Stimulated activated CD4-positive, alpha-beta T cell treated with anti-CD3 and anti-CD28 coated beads, Interleukin-15, amount 100 ng/mL, for 48 hours (primary cell): ENCODE results near the gene TYR.
"Not testable (repeated sequence)": the region's sequence is repeated elsewhere in the genome, so short reads cannot be mapped to it uniquely, and the experiment has no call there.

Experiments used
- DNase-seq, 2 donors: peaks; one replicate each; pipeline ENCODE4 v3.0.0-alpha.2; 2020; ENCODE audit warnings: low read depth in 2 of 2

TYR gene

DNA sequence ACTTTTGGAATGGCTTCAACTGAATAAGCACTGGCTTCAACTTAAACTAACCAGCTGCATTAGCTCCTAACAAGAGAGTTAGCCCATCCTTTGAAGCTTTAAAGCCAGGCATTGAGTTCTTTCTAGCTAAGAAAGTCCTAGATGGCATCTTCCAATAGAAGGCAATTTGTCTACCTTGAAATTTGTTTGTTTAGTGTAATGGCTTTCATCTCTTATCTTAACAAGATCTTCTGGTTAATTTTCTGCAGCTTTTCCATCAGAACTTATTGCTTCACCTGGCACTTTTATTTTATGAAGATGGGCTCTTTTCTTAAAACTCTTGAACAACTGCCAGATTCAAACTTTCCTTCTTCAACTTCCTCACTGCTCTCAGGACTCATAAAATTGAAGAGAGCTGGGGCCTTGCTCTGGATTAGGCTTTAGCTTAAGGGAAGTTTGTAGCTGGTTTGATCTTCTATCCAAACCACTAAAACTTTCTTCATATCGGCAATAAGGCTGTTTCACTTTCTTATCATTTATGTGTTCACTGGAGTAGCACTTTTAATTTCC lies 94.9 kb downstream of the TYR start:
- DNase-seq: not testable (repeated sequence)

DNA sequence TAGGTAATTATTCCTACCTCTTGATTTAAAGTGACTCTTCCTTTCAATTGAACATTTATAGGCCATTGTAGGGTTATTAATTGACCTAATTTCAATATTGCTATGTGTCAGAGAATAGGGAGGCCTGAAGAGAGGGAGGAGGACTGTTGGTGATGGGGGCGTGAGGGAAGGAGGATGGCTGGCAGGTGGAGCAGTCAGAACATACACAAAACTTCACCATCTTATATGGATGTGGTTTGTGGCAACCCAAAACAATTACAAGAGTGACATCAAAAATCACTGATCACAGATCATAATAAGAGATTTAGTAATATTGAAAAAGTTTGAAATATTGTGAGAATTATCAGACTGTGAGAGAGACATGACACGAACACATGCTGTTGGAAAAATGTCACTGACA lies 95.5 kb downstream of the TYR start:
- DNase-seq: not testable (repeated sequence)

DNA sequence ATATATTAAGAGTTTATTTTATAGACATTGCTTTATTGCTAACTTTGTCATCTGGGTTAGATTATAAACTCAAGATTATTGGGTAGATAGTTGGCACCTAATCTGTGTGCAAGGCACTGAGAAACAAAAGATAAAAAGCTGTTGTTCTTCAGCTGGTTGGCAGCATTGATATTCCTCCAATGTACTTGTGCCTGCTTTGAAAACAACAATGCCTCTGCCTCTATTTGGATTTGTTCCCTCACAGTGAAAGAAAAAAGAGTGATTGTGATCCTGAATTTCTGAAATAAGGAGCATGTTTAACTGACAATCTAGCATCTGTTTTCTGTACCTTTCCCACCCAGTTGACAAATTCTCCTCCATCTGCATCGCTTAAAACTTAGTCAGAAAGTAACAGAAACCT lies 98.3 kb downstream of the TYR start:
- no peak for DNase-seq

DNA sequence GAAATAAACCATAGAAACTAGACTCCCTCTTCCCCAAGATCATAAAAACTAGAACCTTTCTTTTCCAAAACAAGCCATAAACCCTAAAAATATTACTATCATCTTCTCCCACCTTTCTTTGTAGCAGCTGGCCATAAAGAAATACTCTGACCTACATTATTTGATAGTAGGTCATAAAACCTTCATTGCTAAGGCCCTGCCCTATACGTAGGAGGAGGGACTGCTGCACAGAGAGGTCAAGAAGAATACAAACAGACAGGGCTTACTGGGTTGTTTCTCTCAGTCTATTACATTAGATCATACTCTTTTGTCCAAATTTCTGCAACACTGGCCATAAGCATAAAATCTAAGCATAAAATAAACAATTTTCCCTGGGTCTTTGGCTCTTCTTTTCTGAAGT lies 101.5 kb downstream of the TYR start:
- DNase-seq: no peak

DNA sequence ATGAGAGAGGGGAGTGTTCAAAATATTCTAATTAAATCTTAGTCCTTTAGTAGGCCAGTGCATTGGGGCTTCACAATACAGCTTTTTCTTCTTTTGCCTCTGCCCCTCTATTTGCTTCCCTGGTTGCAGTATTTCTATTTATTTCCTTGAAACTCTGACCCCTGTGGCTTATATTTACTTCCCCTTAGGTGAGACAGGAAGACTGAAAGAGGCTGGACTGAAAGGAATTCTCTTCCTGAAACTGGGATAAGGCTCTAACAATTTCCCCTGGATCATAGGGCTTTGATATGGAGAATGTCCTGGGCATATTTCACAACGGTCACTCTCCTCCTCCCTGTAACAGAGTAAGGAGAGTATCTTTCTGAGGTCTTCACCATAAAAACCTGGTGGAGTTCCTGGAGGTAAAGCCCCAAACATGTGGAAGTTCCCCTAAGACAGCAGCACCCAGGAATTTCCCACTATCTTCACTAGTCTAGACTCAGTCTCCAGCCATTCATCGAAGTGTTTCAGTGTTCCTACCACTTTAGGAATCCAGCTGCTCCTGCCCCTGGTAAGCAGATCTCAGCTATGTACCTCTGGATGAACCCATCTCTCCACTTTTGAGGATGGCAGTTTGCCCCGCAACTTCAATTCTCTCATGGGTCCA lies 103.5 kb downstream of the TYR start:
- DNase-seq: not testable (repeated sequence)

DNA sequence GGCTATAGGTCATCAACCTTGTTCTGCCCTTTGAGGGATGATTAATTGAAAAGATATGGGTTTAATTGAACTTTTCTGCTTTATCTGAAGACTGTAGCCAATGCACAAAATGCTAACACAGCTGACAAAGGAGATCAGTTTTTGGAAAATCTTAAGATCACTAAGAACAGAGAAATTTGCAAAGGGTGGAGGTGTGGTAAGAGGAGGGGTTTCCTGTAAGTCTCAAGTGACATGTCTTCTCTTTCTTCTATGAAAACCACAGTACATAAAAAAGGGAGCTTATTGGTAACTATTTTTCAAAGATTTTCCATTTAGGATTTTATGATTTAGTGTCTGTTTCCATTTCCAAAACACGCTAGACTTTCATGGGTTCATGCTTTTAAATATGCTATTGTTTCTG lies 108.9 kb downstream of the TYR start:
- not testable (repeated sequence) for DNase-seq

DNA sequence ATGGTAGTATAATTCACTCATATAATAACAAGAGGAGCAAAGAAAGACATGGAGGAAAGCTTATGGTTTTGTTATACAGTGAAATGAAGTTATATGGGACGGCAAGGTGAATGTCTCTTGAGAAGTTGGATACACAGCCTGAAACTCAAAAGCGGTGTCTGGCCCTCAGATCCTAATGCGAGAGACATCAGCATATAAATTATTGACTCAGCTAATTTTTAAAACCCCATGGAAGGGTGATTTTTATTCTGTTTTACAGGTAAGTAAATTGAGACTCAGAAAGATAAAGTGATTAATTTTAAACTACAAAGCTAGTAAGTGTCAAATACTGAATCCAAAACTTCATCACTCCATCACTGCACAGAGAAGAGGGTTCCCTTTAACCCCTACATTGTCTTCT lies 110.3 kb downstream of the TYR start:
- not testable (repeated sequence) for DNase-seq

DNA sequence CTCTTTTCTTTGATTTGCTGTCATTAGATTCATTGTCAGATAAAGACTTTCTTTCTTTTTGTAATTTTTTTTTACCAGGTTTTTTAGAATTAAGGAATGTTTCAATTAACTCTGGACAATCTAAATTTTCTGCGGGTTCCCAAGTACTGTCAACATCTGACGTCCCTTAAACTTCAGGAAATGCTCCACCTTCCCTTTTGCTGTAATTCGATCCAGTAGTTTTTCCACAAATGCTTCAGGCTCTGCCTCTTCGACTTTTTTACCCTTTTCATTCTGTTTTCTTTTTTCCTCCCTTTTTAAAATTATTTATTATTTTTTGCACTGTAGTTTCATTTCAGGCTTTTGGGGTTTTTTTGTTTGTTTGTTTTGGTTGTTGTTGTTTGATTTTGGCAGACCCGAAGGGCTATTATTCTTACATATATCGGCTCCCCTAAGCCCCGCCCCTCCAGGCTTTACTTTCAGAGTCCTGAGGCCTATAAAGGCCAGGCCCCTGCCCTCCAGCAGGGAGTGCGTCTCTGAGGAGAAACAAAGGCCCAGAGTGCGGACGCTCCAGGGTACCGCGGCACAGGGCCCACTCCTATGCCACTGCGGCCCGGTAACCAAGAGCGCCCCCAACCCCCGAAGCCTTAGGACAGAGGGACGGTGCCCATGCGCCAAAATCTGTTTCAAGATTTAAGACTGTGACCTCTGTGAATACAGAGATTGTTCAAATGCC lies 116.4 kb downstream of the TYR start:
- DNase-seq: no peak

DNA sequence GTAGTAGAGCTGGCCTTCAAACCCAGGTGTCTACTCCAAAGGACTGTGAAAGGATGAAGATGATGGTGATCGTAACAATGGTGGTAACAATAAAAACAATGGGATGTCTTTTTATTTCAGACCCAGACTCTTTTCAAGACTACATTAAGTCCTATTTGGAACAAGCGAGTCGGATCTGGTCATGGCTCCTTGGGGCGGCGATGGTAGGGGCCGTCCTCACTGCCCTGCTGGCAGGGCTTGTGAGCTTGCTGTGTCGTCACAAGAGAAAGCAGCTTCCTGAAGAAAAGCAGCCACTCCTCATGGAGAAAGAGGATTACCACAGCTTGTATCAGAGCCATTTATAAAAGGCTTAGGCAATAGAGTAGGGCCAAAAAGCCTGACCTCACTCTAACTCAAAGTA lies 117.3 kb downstream of the TYR start:
- DNase-seq: not testable (repeated sequence)

DNA sequence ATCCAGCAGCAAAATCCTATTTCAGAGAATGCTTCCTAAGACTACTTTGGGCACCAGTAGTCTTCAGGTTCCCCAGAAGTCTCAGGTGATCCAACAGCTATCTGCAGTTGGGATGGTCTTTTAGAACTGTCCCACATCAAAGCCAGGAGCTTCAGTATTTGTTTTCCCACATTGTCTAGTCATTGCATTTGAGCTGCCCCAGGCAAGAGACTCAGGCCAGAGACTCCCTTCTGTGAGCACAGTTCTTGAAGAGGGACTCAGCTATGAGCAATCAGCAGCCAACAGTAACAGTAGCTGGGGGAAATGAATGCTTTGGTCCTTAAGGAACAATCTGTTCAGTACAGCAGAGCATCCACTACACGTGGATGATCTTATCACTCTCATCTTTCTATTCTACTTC lies 125.4 kb downstream of the TYR start:
- not testable (repeated sequence) for DNase-seq

DNA sequence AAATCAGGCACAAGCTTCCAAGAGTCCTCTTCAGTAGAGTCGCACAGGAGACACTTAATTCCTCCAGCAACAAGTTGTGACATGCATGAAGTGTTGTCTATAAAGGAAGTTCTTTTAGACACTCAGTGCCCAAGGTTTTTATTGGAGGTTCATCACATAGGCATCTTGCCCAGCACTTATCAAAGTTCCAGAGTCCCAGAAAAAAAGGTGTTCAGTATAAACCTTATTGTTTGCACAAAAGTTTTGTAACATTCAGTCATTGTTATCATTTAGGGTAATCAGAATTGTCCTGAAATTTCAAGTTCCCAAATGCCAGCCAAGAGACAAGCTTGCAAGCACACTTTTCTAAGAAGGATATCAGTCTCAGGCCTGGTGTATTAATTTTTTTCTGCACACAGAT lies 130.6 kb downstream of the TYR start:
- DNase-seq: not testable (repeated sequence)

DNA sequence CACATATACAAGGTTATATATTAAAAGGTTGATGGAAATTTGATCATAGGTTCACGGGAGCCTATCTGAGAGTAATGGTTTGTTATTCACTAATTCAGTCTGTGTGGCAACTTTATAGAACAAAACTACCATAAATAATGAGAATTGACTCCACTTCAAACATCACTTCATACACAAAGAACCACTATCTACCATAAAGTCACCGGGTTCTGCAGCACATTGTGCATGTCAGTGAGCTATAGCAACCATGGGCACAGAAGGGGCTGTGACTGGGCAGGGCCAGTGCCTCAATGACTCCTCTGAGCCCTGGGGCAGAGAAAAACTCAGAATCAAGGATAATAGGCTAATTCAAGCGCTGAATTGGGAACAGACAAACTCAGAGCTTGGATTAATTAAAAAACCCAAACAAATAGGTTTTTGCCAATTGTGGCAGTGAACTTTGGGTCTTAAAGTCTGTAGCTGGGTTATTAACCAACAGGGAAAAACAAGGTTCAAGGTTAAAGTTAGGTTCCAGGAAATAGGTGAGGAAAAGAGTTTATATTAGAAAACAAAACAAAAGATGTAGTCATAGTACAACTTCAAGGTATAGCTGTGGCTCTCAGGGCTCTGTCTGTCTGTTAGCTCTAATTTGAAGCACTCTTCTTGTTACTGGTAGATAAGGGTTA lies 131.8 kb downstream of the TYR start:
- not testable (repeated sequence) for DNase-seq

DNA sequence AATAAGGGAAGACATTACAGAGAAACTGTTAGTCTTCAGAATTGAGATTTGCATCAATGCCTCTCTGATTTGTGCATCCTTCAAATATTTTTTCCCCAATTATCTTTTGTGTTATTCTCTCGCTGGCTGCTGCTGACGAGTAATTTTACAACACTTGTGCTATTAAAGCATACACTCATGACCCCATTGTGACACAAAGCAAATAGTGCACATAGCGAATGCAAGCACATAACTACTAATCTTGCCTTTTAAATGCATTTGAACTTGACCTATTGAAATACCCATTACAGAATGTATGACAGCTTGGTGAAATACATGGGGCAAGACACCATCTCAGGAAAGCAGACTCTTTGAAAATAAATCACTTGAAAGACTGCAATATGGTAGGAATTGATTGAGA lies 132.9 kb downstream of the TYR start:
- DNase-seq: not testable (repeated sequence)

DNA sequence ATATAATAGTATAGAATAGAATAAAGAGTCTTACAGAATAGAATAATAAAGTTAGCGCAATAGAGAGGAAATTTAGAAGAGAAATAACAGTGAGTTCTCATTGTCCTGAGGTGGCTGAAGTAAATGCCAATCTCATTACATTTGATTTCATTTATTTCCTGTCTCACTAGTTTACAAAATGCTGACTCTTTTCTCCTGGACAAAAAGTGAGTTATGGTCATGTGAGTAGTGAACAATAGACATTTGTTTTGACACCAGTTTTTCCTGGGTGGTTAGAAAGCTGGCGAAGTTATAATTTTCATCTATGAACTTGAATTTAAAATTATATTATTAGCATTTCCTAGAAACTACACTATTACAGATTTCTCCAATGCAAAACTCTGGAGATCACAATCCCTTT lies 143.7 kb downstream of the TYR start:
- DNase-seq: no peak

DNA sequence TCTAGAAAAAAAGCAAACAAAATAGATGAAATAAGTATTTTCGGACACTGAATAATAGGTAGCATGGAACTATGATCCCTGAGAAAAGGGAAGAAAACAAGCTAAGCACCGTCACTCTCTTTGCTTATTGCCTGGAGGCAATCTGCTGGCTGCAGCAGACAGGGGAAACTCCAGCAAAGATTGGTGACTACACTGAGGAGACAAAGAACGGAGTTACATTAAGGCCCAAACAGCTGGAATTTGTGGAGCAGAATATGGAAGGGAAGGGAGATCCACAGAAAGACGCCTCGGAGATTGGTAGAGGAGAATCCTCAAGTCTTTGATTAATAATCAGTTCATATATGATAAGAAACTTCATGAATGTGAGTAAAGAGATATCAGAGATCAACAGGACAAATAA lies 150.2 kb downstream of the TYR start:
- DNase-seq: no peak

DNA sequence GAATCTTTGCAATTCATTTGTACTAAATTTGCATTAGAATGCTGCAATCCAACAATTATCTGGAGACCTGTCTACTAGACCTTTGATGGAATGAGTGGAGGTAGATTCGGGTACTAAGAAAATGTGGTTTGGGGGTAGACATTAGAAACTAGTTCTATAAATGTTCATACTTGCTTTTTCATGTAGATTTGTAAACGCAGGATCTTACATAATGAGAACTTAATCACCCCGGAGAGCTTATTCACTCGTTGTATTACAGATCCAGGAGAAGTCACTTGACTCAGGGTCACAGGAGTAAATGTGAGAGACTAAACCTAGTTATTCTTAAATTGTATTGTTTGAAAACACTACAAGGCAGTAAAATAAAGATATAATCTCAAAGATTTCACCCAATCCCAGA lies 154.3 kb downstream of the TYR start:
- not testable (repeated sequence) for DNase-seq

DNA sequence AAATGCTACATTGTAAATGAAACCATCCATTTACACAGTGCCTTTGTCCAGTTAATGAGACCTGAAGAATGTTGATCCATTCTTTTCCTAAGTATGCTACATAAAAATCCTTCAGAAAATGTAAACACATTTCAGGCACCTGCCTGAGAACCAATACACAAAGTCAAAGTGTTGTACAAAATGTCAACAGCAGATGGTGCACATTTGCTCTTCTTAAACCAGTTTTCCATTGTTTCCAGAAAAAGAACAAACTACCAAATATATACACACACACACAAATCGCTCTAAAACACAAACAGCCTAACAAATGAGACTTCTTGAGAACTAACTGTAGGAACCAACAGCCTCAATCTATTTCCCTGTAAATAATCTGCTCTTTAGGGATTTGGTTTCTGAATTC lies 156.0 kb downstream of the TYR start:
- not testable (repeated sequence) for DNase-seq

DNA sequence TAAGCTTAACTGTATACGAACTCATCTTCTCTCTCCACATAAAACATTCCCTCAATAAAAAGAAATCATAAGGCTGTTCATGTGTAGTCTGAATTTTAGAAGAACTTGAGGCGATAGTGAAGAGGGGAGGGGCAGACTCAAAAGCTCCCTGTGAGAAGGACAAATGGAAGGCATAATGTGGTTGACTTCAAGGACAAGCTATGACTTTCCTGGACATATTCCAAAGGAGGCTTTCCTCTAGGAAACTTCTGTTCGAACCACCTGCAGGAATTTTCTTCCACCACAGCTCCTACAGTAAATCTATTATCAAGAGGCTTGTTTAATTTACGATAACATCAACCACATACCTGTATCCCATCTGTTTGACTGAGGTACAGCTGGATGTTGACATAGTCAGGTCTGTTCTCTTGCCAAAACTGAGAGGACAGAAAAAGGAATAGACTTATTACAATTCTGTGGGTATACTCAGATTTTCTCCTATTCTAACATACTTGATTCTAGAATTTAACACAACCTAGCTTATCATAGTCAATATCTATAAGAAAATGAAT lies 159.5 kb downstream of the TYR start:
- not testable (repeated sequence) for DNase-seq

DNA sequence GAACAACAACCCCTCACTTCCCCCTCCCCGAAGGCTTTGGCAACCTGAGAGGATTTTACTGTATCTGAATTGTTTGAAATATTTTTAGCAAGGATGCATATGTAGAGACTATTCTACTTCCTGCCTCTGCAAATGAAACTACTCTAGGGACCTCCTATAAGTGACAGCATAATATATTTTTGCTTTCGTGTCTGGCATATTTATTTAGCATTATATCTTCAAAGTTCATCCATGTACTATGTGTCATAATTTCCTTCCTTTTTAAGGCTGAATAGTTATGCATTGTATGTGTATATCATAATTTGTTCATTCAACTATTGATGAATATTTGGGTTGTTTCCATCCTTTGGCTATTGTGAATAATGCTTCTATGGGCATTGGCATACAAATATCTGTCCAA lies 160.4 kb downstream of the TYR start:
- DNase-seq: not testable (repeated sequence)

DNA sequence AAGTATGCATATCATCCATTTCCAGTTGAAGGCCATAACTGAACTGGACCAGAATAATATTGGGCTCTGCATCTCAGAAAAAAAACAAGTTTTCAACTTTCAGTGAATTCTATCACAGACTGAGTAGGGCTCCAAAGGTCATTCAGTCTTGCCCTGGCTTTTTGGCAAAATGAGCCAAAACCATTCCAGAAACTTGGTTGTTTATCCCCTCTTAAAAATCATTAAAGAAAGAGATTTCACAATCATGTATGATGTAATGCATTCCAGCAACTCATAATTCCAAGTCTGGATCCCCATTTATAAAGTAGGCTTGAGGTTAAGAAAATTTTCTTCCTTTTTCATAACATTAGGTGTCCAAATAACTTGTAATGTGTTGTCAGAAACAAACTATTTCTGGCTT lies 162.8 kb downstream of the TYR start:
- DNase-seq: not testable (repeated sequence)

DNA sequence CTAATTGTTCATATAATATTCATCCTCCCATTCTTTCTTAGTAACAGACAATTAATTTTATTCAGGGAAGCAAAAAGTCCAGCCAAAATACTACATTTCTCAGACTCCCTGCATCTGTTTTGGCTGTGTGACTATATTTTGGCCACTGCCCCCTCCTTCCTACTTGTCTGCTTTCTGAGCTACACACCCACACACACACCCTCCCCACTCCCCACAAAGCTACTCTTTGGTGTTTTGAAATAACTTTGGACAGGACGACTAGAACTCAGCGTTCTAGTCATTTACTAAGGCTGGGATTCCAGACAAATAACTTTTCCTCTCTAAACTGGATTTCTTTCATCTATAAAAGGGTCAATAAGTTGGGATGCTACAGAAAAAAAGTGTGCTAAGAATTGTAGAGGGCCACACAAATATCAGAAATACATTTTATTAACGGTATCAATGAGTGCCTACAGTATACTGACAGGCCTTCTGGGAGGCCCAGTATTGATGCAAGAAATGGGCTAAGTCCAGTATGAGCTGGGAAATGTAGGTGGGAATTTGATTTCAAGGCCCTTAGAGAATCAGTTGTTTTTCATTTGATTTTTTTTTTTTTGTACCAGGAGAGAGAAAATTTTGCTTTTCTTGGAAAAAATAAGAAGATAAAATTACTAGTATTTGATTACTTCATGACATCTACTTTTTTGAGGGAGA lies 165.4 kb downstream of the TYR start:
- not testable (repeated sequence) for DNase-seq
